OCI-LY1 (cell line): ENCODE measurements around the gene NLRP3.
"Not testable (repeated sequence)": the region's sequence is repeated elsewhere in the genome, so short reads cannot be mapped to it uniquely, and the experiment has no call there.

Source experiments
- H2AFZ ChIP-seq: fragments of 200-600 bp; sonication (generic), shearing (Covaris generic); 2 replicates; pipeline ENCODE4 v1.6.0; 2014; ENCODE audit warnings: antibody characterized with exemption, mild to moderate bottlenecking, low read length
- H3F3A ChIP-seq: fragments of 200-600 bp; sonication (generic), shearing (Covaris generic); 2 replicates; pipeline ENCODE4 v1.6.0; 2014; ENCODE audit warnings: mild to moderate bottlenecking, antibody characterized with exemption, low read length, moderate library complexity; ENCODE audit not compliant: insufficient read depth
- H3K27ac ChIP-seq: fragments of 200-600 bp; sonication (generic); 2 replicates; pipeline ENCODE4 v1.5.1; 2014; ENCODE audit warnings: low read length, mixed run types, mild to moderate bottlenecking, low read depth; ENCODE audit not compliant: poor library complexity, severe bottlenecking
- H3K27me3 ChIP-seq: fragments of 200-600 bp; sonication (generic); 2 replicates; pipeline ENCODE4 v1.6.0; 2014; ENCODE audit warnings: antibody characterized with exemption, mild to moderate bottlenecking, low read length, moderate library complexity; ENCODE audit not compliant: insufficient read depth
- H3K36me3 ChIP-seq: fragments of 200-600 bp; sonication (generic); 2 replicates; pipeline ENCODE4 v1.6.1; 2014; ENCODE audit warnings: mild to moderate bottlenecking, antibody characterized with exemption, low read length, moderate library complexity, mixed read lengths; ENCODE audit not compliant: insufficient read depth
- H3K4me1 ChIP-seq: fragments of 200-600 bp; sonication (generic); 2 replicates; pipeline ENCODE4 v1.5.1; 2014; ENCODE audit warnings: mild to moderate bottlenecking, low read length, moderate library complexity; ENCODE audit not compliant: insufficient read depth, severe bottlenecking
- H3K4me2 ChIP-seq: fragments of 200-600 bp; sonication (generic), shearing (Covaris generic); 2 replicates; pipeline ENCODE4 v1.6.1; 2014; ENCODE audit warnings: low read length
- H3K4me3 ChIP-seq: fragments of 200-600 bp; sonication (generic); 2 replicates; pipeline ENCODE4 v1.5.1; 2014; ENCODE audit warnings: low read length, low read depth, mild to moderate bottlenecking, mixed read lengths; ENCODE audit not compliant: poor library complexity, severe bottlenecking
- H3K79me2 ChIP-seq: fragments of 200-600 bp; shearing (Covaris generic); 2 replicates; pipeline ENCODE4 v1.6.1; 2016; ENCODE audit warnings: mixed run types, low read length, mixed read lengths; ENCODE audit not compliant: insufficient read depth
- H3K9ac ChIP-seq: fragments of 200-600 bp; sonication (generic), shearing (Covaris generic); 2 replicates; pipeline ENCODE4 v1.6.1; 2014; ENCODE audit warnings: mild to moderate bottlenecking, low read length, mixed read lengths
- H3K9me2 ChIP-seq: fragments of 200-600 bp; sonication (generic), shearing (Covaris generic); 2 replicates; pipeline ENCODE4 v1.6.1; 2014; ENCODE audit warnings: low read depth, mild to moderate bottlenecking, low read length, mixed read lengths
- H3K9me3 ChIP-seq: fragments of 200-600 bp; shearing (Covaris generic); 2 replicates; pipeline ENCODE4 v1.6.1; 2014; ENCODE audit warnings: low read length, mixed read lengths
- H4K20me1 ChIP-seq: fragments of 200-600 bp; sonication (generic), shearing (Covaris generic); 2 replicates; pipeline ENCODE4 v1.6.0; 2016; ENCODE audit warnings: mild to moderate bottlenecking, low read length; ENCODE audit not compliant: insufficient read depth
- CTCF ChIP-seq: fragments of 200-600 bp; sonication (generic), shearing (Covaris generic); IDR thresholded peaks from 2 replicates; pipeline ENCODE4 v1.5.1; 2017; ENCODE audit warnings: mild to moderate bottlenecking, antibody characterized with exemption, low read length, moderate library complexity, mixed read lengths
- EZH2 ChIP-seq: fragments of 200-600 bp; sonication (generic), shearing (Covaris generic); IDR thresholded peaks from 2 replicates; pipeline ENCODE4 v1.8.0; 2017; ENCODE audit warnings: borderline replicate concordance, mixed run types, mild to moderate bottlenecking, antibody characterized with exemption, low read length, moderate library complexity, mixed read lengths

Gene NLRP3

GRCh38 chr1:247371801-247372259, 44.1 kb upstream of the NLRP3 start:
- H3K4me2 ChIP-seq: no peak overlapping the region
- TF ChIP-seq CTCF (no peak), EZH2 (no peak)
- H3K9me3 ChIP-seq: no peaks in the 10 kb centered on the region
- H3K27me3 ChIP-seq: no peaks in the 10 kb centered on the region; the same call in 1 of the 2 replicates
- H4K20me1 ChIP-seq: no peaks in the 10 kb centered on the region
- no peak overlapping the region for H2AFZ ChIP-seq
- H3K27ac ChIP-seq: no peak overlapping the region
- H3K9me2 ChIP-seq: no peaks in the 10 kb centered on the region
- no peaks in the 10 kb centered on the region for H3K36me3 ChIP-seq
- no peaks in the 10 kb centered on the region for H3K4me1 ChIP-seq
- no peak overlapping the region for H3K4me3 ChIP-seq
- no peaks in the 10 kb centered on the region for H3F3A ChIP-seq
- H3K79me2 ChIP-seq: no peaks in the 10 kb centered on the region
- H3K9ac ChIP-seq: no peak overlapping the region

DNA sequence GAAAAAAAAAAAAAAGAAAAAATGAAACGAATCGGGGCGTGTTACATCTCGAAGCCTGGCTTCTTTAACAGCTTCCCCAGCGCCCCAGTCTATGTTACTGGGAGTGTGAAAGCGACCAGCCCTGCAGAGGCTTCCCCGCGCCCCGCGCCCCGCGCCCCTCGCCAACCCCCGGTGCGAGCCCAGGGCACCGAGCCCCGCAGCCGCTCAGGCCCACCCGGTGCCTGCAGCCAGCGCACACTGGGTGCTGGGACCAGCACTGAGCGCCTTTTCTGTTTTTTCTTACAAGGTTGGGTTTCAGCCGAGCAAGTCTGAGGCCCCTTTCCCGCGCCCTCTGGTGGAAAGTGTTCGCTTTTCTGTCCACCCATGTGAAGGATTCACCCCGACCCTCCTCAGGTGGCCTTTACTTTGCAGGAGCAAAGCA, 42.2 kb upstream of the NLRP3 start:
- Histone ChIP-seq H3K9me2 (no peaks in the 10 kb centered on the region), H2AFZ (no peak overlapping the region), H3K27ac (no peak overlapping the region), H3K9me3 (no peaks in the 10 kb centered on the region), H3K27me3 (no peaks in the 10 kb centered on the region; the same call in 1 of the 2 replicates), H3K36me3 (no peaks in the 10 kb centered on the region), H3K4me3 (no peak overlapping the region), H3K9ac (no peak overlapping the region), H3K4me2 (no peak overlapping the region), H3F3A (no peaks in the 10 kb centered on the region), H4K20me1 (no peaks in the 10 kb centered on the region), H3K79me2 (no peaks in the 10 kb centered on the region), H3K4me1 (no peaks in the 10 kb centered on the region)
- TF ChIP-seq EZH2 (no peak), CTCF (no peak)

- H3K27me3 ChIP-seq, H3K4me2 ChIP-seq, H3K4me1 ChIP-seq, H3K27ac ChIP-seq, H3F3A ChIP-seq, H3K9me2 ChIP-seq, H2AFZ ChIP-seq, H3K9me3 ChIP-seq, H3K4me3 ChIP-seq, H3K9ac ChIP-seq, H4K20me1 ChIP-seq, H3K36me3 ChIP-seq, H3K79me2 ChIP-seq: not testable (repeated sequence)
Observed at GRCh38 chr1:247374651-247375334, 41.2 kb upstream of the NLRP3 start.

DNA sequence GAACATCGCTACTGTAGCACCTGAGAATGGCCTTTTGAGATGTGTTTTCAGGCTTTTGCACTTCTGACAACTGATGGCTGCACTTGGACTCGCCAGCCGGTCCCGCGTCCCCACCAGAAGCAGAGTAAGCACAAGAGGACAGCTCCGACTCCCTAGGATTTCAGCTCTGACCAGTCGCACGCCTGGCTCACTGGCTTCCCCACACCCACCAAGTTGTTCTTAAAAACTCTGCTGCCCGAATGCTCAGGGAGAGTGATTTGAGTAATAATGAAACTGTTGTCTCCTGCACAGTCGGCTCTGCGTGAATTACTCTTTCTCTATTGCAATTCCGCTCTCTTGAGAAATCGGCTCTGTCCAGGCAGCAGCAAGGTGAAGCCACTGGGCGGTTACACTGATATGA, 40.2 kb upstream of the NLRP3 start:
- no peaks in the 10 kb centered on the region for H3K36me3 ChIP-seq
- H3K27me3 ChIP-seq: no peaks in the 10 kb centered on the region; the same call in 1 of the 2 replicates
- TF ChIP-seq EZH2 (no peak), CTCF (no peak)
- no peaks in the 10 kb centered on the region for H3K9me3 ChIP-seq
- no peaks in the 10 kb centered on the region for H3F3A ChIP-seq
- no peaks in the 10 kb centered on the region for H3K79me2 ChIP-seq
- H3K4me2 ChIP-seq: no peak overlapping the region
- no peak overlapping the region for H3K9ac ChIP-seq
- H4K20me1 ChIP-seq: no peaks in the 10 kb centered on the region
- H3K4me1 ChIP-seq: no peaks in the 10 kb centered on the region
- H3K4me3 ChIP-seq: no peak overlapping the region
- no peak overlapping the region for H2AFZ ChIP-seq
- H3K9me2 ChIP-seq: no peaks in the 10 kb centered on the region
- no peak overlapping the region for H3K27ac ChIP-seq
